Loucy (cell line): ENCODE data around the gene RSAD2.
A peak's percentile ranks its signal among the peaks of the same experiment; 100 is the strongest.

Experiments used
- H2AFZ ChIP-seq: fragments of 200-600 bp; sonication (generic); 2 replicates; pipeline ENCODE4 v1.6.0; 2016; ENCODE audit warnings: antibody characterized with exemption, mild to moderate bottlenecking, low read length, moderate library complexity
- H3F3A ChIP-seq: fragments of 200-600 bp; 2 replicates; pipeline ENCODE4 v1.6.0; 2016; ENCODE audit warnings: antibody characterized with exemption, low read depth, mild to moderate bottlenecking
- H3K27me3 ChIP-seq: fragments of 200-600 bp; sonication (generic); 2 replicates; pipeline ENCODE4 v1.6.1; 2014; ENCODE audit warnings: low read length, mild to moderate bottlenecking; ENCODE audit not compliant: insufficient read depth, poor library complexity, severe bottlenecking
- H3K36me3 ChIP-seq: fragments of 200-600 bp; sonication (generic); 2 replicates; pipeline ENCODE4 v1.6.1; 2016; ENCODE audit warnings: low read length; ENCODE audit not compliant: insufficient read depth
- H3K4me1 ChIP-seq: fragments of 200-600 bp; sonication (generic); 2 replicates; pipeline ENCODE4 v1.5.1; 2014; ENCODE audit warnings: low read length, mild to moderate bottlenecking; ENCODE audit not compliant: insufficient read depth, poor library complexity, severe bottlenecking
- H3K4me2 ChIP-seq: fragments of 200-600 bp; sonication (generic); 2 replicates; pipeline ENCODE4 v1.6.0; 2014; ENCODE audit warnings: antibody characterized with exemption, low read length, low read depth, mild to moderate bottlenecking; ENCODE audit not compliant: poor library complexity, severe bottlenecking
- H3K4me3 ChIP-seq: fragments of 200-600 bp; sonication (generic); 2 replicates; pipeline ENCODE4 v1.5.1; 2014; ENCODE audit warnings: low read length, mild to moderate bottlenecking, mixed read lengths; ENCODE audit not compliant: poor library complexity, severe bottlenecking
- H3K79me2 ChIP-seq: fragments of 200-600 bp; sonication (generic); 2 replicates; pipeline ENCODE4 v1.6.1; 2014; ENCODE audit warnings: low read length; ENCODE audit not compliant: insufficient read depth
- H3K9ac ChIP-seq: fragments of 200-600 bp; sonication (generic); 2 replicates; pipeline ENCODE4 v1.6.0; 2014; ENCODE audit warnings: mild to moderate bottlenecking, low read depth, low read length, moderate library complexity; ENCODE audit not compliant: poor library complexity, severe bottlenecking
- H3K9me2 ChIP-seq: fragments of 200-600 bp; sonication (generic); replicated peaks from 2 replicates; pipeline ENCODE4 v1.6.1; 2016; ENCODE audit warnings: low read depth, low read length, mixed read lengths
- H3K9me3 ChIP-seq: fragments of 200-600 bp; sonication (generic); 2 replicates; pipeline ENCODE4 v1.6.1; 2014; ENCODE audit warnings: mild to moderate bottlenecking, antibody characterized with exemption, low read length, low read depth; ENCODE audit not compliant: insufficient read depth
- H4K20me1 ChIP-seq: fragments of 200-600 bp; sonication (generic); 2 replicates; pipeline ENCODE4 v1.6.0; 2014; ENCODE audit warnings: antibody characterized with exemption, low read length, mild to moderate bottlenecking; ENCODE audit not compliant: insufficient read depth, poor library complexity, severe bottlenecking
- CTCF ChIP-seq: fragments of 200-600 bp; sonication (generic); conservative IDR thresholded peaks from 2 replicates; pipeline ENCODE4 v1.5.1; 2014; ENCODE audit warnings: mild to moderate bottlenecking, antibody characterized with exemption, low read length
- EZH2phosphoT487 ChIP-seq: fragments of 200-600 bp; IDR thresholded peaks from 2 replicates; pipeline ENCODE4 v1.6.1; 2018; ENCODE audit warnings: antibody characterized with exemption, mild to moderate bottlenecking, moderate library complexity, borderline replicate concordance

RSAD2 gene

DNA sequence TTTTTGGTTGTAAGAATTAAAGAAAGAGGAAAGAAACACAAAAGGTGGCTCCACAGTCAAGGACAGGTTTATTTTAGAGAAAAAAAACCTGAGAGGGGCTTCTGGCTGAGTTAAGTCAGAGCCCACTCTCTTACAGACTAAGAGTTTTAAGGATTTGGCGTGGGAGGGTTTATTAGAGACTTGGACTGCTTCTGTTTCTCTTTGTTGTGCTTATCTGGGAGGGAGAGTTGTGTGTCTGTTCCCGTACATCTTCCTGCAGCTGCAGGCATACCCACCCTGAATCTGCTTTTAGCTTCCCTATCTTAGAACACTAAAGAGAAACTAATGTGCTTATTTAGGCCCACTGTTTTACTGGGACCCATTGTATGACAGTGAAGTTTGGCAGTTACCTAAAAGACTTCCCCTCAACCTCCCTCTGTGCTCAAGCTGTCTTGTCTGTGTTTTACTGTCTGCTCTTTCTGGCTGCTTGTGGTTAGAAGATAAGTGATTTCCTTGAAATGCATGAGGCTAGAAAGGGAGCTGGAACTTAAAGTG lies 2.7 kb downstream of the RSAD2 start:
- H3F3A ChIP-seq = peaks cover 12% of the 10 kb centered on the region
- H4K20me1 ChIP-seq = no peaks in the 10 kb centered on the region
- H3K27me3 ChIP-seq = no peaks in the 10 kb centered on the region
- TF ChIP-seq EZH2phosphoT487 (no peak), CTCF (no peak)
- peak overlapping the region; percentile 83 for H3K4me2 ChIP-seq
- peak overlapping the region; percentile 72 for H3K4me3 ChIP-seq
- H3K9me2 ChIP-seq = no peaks in the 10 kb centered on the region
- no peak overlapping the region; the same call in 1 of the 2 replicates for H2AFZ ChIP-seq
- H3K4me1 ChIP-seq = peaks cover 74% of the 10 kb centered on the region
- H3K79me2 ChIP-seq = no peaks in the 10 kb centered on the region
- H3K9me3 ChIP-seq = no peaks in the 10 kb centered on the region
- peak overlapping the region; percentile 73 for H3K9ac ChIP-seq
- H3K36me3 ChIP-seq = no peaks in the 10 kb centered on the region

DNA sequence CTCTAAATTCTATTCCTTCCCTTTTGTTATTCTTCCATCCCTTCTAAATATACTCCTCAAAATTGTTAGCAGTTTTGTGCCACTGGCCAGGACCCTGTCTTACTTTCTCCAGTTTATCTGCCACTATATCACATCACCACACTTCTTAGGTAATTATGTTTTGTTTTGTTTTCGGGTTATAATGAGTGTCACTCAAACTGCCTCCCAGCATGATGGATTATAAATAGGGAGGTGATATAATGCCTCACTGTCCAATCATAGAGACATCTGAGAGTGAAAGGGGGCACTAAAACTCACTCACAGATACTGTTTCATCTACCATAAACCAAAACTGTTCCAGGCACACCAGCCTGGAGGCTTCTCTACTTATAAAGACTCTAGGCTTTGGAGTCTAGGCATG lies 3.5 kb downstream of the RSAD2 start:
- TF ChIP-seq CTCF (no peak), EZH2phosphoT487 (no peak)
- Histone ChIP-seq H3K9ac (peak overlapping the region; percentile 60), H3K79me2 (no peaks in the 10 kb centered on the region), H3K4me3 (peak overlapping the region; percentile 61), H3K4me1 (peaks cover 72% of the 10 kb centered on the region), H3K9me3 (no peaks in the 10 kb centered on the region), H4K20me1 (no peaks in the 10 kb centered on the region), H3K27me3 (no peaks in the 10 kb centered on the region), H2AFZ (peak overlapping the region; percentile 45; the same call in 1 of the 2 replicates), H3K4me2 (peak overlapping the region; percentile 80), H3F3A (peaks cover 12% of the 10 kb centered on the region), H3K9me2 (no peaks in the 10 kb centered on the region), H3K36me3 (no peaks in the 10 kb centered on the region)

- H3K4me1 ChIP-seq = peaks cover 71% of the 10 kb centered on the region
- H2AFZ ChIP-seq = peak overlapping the region; percentile 45; the same call in 1 of the 2 replicates
- H3K36me3 ChIP-seq = no peaks in the 10 kb centered on the region
- TF ChIP-seq CTCF = no peak
- no peak for TF ChIP-seq EZH2phosphoT487
- H4K20me1 ChIP-seq = no peaks in the 10 kb centered on the region
- H3K4me2 ChIP-seq = peak overlapping the region; percentile 80
- peak overlapping the region; percentile 61 for H3K4me3 ChIP-seq
- peaks cover 12% of the 10 kb centered on the region for H3F3A ChIP-seq
- H3K27me3 ChIP-seq = no peaks in the 10 kb centered on the region
- no peaks in the 10 kb centered on the region for H3K9me3 ChIP-seq
- H3K9ac ChIP-seq = peak overlapping the region; percentile 60
- H3K9me2 ChIP-seq = no peaks in the 10 kb centered on the region
- no peaks in the 10 kb centered on the region for H3K79me2 ChIP-seq
These were observed 3.9 kb downstream of the RSAD2 start for GRCh38 chr2:6881516-6881915.
